ENCODE results near the gene PREP.

DNA sequence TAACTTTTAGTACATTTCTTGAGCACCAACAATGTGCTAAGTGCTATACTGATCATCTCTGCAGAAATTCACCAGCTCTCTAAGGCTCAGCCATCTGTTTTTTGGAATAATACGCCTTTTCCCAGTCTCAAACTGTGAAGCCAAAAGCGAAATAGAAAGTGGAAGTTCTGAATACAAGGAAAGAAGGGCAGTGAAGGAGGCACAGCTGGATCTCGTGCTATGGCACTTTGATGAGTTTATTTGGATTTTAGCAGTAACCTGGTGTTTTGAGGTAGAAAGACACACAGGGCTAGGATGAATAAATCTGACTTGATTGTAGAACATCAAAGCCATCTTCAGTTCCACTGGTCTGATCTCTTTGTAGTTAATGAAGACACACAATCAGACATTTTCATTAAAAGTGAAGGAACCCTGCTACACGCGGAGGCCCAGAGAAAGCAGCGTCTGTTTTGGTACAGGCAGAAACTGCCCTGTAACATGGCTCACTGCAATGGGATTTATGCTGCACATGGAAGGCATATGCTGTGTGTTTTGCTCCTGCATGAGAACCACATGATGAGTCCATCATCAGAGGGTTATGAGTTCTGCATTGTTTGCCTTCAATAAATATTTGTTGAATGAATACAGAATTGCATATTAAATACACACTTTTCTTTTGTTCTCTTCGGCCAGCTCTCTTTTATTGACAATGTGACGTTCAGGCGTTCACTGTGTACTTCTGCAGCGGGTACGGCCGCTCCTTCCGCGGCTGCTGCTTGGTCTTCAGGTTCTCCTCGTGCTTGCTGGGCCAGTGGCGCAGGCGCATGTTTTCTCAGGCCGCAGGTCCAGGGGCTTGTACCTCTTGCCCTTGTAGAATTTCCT is 100.9 kb downstream of the PREP start:
- TF ChIP-seq FOSL2 (IDR thresholded peaks at IDR 0.05; ENCODE audit: borderline replicate concordance, low read depth), result no peak
- TF ChIP-seq, protein P1, sequence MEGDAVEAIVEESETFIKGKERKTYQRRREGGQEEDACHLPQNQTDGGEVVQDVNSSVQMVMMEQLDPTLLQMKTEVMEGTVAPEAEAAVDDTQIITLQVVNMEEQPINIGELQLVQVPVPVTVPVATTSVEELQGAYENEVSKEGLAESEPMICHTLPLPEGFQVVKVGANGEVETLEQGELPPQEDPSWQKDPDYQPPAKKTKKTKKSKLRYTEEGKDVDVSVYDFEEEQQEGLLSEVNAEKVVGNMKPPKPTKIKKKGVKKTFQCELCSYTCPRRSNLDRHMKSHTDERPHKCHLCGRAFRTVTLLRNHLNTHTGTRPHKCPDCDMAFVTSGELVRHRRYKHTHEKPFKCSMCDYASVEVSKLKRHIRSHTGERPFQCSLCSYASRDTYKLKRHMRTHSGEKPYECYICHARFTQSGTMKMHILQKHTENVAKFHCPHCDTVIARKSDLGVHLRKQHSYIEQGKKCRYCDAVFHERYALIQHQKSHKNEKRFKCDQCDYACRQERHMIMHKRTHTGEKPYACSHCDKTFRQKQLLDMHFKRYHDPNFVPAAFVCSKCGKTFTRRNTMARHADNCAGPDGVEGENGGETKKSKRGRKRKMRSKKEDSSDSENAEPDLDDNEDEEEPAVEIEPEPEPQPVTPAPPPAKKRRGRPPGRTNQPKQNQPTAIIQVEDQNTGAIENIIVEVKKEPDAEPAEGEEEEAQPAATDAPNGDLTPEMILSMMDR (IDR thresholded peaks at IDR 0.05), result no peak
- no peak for TF ChIP-seq POLR2AphosphoS5 (IDR thresholded peaks at IDR 0.05; ENCODE audit: low read depth, low read length)
- no peak for TF ChIP-seq EZH2phosphoT487 (IDR thresholded peaks at IDR 0.05; ENCODE audit: borderline replicate concordance, low read depth)
- no peak for TF ChIP-seq EP300 (IDR thresholded peaks at IDR 0.05; ENCODE audit: borderline replicate concordance in 1 of 2, low read depth in 1 of 2, low read length in 1 of 2)
- TF ChIP-seq, protein P2, sequence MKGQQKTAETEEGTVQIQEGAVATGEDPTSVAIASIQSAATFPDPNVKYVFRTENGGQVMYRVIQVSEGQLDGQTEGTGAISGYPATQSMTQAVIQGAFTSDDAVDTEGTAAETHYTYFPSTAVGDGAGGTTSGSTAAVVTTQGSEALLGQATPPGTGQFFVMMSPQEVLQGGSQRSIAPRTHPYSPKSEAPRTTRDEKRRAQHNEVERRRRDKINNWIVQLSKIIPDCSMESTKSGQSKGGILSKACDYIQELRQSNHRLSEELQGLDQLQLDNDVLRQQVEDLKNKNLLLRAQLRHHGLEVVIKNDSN (IDR thresholded peaks at IDR 0.05; ENCODE audit: borderline replicate concordance, low read depth), result no peak
- TF ChIP-seq TCF12 (IDR thresholded peaks at IDR 0.05), result no peak
- no peak for TF ChIP-seq RCOR1 (IDR thresholded peaks at IDR 0.05; ENCODE audit: low read length)
- no peak for TF ChIP-seq TAF1 (IDR thresholded peaks at IDR 0.05; ENCODE audit: borderline replicate concordance, low read depth, low read length)
- no peak for TF ChIP-seq SMC3 (IDR thresholded peaks at IDR 0.05; ENCODE audit: low read depth, low read length)

Measured in SK-N-SH (cell line).